Epithelial cell of proximal tubule (primary cell): ENCODE measurements around the gene DPP10. TPM values are rescaled to one million over a fixed set of nuclear protein-coding genes. Genes with fewer than 3 reads are reported as not detected.
"Not testable (repeated sequence)": the region's sequence is repeated elsewhere in the genome, so short reads cannot be mapped to it uniquely, and the experiment has no call there.

Experiments
- DNase-seq: peaks from one replicate; pipeline ENCODE4 v3.0.0-alpha.2; 2011; ENCODE audit warnings: low read depth
- H3K4me3 ChIP-seq: 2 replicates; pipeline ENCODE4 v1.5.1; 2011; ENCODE audit warnings: low read depth, mild to moderate bottlenecking, low read length
- total RNA-seq: library from RNA; depleted of rRNA; stranded (reverse); fragments of >200 nt; gene quantifications from 2 replicates; pipeline ENCODE4 v1.2.3, GENCODE V29; 2015
- TF ChIP-seq, protein P1 (sequence below): conservative IDR thresholded peaks from 2 replicates; pipeline ENCODE4 v1.5.1; 2012; ENCODE audit warnings: low read depth, mild to moderate bottlenecking, low read length

DPP10 gene
- total RNA-seq, 1 donor from 2014 or later = 0.06 TPM

DNA sequence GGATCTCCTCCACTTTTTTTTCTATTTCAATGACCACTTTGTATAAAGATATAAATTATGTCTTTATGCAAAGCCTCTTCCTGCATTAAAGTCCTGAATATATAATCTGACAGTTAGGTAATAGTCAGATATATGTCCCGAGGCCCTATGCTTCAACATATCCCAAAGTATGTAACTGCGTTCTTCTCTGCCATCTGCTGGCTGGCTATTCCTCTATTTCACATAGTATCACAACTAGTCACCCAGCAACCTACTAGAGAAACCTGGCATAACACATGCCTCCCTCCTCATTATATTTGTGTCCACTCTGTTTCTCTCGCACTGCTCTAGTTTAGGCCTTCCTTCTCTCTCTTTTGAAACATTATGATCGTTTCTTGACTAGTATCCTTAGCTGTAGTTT is 640.8 kb downstream of the DPP10 start:
- TF ChIP-seq, protein P1, sequence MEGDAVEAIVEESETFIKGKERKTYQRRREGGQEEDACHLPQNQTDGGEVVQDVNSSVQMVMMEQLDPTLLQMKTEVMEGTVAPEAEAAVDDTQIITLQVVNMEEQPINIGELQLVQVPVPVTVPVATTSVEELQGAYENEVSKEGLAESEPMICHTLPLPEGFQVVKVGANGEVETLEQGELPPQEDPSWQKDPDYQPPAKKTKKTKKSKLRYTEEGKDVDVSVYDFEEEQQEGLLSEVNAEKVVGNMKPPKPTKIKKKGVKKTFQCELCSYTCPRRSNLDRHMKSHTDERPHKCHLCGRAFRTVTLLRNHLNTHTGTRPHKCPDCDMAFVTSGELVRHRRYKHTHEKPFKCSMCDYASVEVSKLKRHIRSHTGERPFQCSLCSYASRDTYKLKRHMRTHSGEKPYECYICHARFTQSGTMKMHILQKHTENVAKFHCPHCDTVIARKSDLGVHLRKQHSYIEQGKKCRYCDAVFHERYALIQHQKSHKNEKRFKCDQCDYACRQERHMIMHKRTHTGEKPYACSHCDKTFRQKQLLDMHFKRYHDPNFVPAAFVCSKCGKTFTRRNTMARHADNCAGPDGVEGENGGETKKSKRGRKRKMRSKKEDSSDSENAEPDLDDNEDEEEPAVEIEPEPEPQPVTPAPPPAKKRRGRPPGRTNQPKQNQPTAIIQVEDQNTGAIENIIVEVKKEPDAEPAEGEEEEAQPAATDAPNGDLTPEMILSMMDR = no peak
- no peak for DNase-seq
- no peak overlapping the region for H3K4me3 ChIP-seq

DNA sequence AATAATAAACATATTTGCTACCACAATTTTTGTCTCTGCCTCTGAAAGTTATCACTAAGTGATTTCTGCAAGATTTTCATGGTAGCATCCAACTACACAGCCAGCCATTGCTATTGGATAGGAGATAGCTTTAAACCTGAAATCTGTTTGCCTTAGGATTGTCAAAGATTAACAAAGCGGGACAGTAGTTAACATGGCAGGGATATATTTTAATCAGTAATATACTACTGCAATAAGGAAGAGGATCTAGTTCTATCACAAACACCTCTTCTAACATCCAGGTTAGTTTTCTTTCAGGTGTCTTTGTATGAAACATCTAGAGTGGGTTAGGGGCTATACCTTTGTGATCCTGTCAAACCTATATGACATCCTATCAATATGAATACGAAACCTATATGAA is 641.3 kb downstream of the DPP10 start:
- TF ChIP-seq, protein P1 = no peak
- DNase-seq = no peak

DNA sequence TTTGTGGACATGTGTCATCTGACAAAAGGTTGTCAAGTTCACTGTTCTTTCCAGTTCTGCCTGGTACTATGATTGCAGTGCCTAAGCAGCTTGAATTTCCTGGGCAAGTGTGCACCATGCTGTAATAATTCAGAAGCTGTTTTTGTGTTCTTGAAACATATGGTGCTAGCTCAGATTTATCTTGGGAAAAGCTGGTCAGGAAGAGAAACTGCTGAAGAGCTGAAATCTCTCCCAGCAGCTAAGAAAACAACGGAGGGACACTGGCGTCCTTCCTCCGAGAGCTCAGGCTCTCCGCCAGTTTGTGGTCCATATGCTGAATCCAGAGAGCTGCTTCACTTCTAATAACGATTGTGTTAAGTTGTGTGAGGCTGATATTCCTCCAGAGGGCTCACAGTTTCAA is 642.0 kb downstream of the DPP10 start:
- no peak overlapping the region for H3K4me3 ChIP-seq
- DNase-seq = no peak
- TF ChIP-seq, protein P1 = no peak

More for the DNA sequence above, 641.3 kb downstream of the DPP10 start:
- H3K4me3 ChIP-seq = no peak overlapping the region

GRCh38 chr2:115086051-115086620 is 643.7 kb downstream of the DPP10 start:
- not testable (repeated sequence) for H3K4me3 ChIP-seq, DNase-seq

DNA sequence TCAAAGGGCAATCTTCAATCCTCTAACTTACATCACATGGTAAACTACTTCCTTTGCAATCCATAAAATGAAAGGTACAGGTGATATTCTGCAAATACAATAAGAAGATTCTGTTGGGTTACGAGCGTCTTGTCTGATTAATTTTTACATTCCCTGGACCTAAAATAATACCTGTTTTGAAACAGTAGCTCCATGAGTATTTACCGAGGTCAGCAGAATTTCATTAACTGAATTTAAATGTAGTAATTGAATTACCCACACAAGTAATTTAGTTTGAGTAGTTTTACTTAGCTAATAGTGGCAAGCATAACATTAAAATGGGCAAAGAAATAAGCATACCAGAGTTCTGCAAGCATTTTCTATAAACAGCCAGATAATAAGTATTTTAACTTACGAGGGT is 652.0 kb downstream of the DPP10 start:
- no peak overlapping the region for H3K4me3 ChIP-seq
- DNase-seq = no peak
- TF ChIP-seq, protein P1 = no peak

- H3K4me3 ChIP-seq = no peak overlapping the region
- DNase-seq = no peak
- TF ChIP-seq, protein P1 = no peak
These were observed 663.5 kb downstream of the DPP10 start for GRCh38 chr2:115105966-115106365.

DNA sequence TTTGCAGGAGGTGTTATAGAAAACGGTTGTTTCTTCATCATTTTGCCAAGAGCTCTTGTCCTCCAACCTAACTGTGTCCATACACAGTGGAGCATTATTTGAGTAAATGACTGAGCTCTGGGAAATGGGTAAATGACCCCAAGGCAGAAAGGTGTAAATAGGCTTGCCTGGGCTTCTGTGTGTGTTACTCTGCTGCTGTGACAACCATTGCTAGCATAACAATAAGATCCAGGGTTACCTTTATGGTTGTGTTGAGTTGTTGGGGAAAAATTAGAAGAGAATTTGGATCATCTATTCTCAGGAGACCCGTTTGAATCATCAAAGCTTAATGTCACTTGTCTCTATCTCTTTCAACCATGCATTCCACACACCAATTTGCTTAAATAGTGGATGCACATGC is 672.7 kb downstream of the DPP10 start:
- no peak for DNase-seq
- TF ChIP-seq, protein P1 = no peak
- no peak overlapping the region for H3K4me3 ChIP-seq
